GM18498 (cell line): ENCODE results near the gene PROC.

Experiments
- ATAC-seq: cut with Tn5 transposase; IDR thresholded peaks from one replicate; pipeline ENCODE4 v1.9.1; 2021; ENCODE audit warnings: mild to moderate bottlenecking, moderate library complexity; ENCODE audit not compliant: unreplicated experiment

PROC gene

DNA sequence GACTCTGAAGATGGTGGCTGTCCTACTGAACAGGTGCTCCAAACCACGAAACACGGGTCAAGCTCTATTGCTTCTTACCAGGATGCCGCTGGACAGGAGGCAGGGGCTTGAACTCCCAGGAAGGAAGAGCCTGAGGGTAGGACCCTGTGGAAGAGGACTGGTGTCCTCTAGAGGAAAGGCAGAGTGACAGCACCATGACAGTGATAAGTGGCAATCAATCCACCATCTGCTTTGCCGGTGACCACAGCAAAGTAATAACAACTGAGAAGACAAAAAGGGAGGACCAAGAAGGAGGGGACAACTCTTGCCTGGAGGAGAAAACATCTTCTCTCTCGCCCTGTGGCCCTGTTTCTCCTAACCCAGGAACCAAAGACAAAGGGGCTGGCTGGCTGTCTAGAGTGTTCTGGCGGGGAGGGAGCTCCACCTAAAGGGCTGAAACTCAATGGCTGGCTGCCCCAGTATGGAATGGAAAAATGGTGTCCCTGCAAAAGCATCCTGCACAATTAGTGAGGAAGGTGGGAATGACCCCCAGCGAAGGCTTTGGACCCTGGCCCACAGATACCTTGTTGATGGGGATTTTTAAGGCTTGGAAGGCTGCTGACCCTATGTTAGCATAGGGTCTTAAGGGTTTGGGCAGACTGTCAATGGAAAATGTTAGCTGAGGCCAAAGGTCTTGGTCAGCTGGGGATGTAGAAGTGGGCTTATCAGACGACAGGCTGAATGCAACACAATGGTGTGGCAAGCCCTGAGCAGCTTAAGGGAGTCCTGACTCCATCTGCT is 35.4 kb downstream of the PROC start:
- no peak for ATAC-seq

- ATAC-seq: no peak
These were observed 36.7 kb downstream of the PROC start for GRCh38 chr2:127454595-127455565.

DNA sequence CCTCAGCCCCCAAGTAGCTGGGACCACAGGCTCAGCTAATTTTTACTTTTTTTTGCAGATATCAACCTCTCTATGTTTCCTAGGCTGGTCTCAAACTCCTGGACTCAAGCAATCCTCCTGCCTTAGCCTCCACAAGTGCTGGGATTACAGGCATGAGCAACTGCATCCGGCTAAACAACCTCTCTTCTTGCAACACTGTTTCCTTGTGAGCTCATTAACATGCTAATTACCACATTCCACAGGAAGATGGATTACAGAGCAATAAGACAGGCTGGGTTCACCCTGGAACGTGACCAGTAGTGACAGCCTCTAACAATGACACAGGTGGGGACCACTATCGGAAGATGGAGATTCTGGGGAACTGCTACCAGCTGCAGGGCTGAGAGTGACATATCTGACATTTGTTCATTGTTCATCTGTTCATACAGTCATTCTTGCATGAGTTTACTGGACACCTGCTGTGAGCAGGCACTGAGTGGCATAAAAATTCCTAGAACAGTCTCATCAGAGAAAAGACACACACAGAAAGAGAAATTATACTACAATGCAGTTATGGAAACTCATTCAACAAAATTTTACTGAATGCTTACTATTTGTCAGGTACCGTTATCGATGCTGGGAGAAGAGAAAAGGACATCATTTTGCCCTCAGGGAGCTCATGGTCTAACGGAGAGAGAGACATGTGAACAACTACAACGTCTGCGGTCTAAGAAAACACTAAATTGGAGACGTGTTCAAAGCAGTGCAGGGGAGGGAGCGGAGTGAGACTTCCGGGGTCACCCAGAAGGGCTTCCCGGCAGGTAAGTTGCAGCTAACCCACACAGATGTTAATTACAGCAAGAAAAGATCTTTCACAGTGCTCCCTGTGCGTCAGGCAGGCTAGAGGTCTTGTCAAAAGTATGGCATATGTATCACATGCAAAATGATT is 37.6 kb downstream of the PROC start:
- no peak for ATAC-seq

DNA sequence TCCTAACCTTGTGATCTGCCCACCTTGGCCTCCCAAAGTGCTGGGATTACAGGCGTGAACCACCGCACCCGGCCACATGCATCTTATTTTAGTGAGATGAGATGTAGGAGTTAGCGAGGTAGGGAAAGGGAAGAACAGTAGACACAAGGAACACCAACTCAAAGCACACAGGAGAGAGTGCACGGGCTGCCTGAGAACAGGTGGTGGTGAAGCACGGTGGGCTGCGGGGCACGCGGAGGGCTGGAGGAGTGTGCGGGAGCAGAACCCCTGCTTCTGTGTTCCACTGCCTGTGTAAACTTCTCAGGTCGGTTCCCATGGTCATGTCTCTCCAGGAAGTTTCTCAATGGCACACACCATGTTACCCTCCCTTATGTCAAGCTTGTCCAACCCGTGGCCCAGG is 38.7 kb downstream of the PROC start:
- ATAC-seq: no peak

DNA sequence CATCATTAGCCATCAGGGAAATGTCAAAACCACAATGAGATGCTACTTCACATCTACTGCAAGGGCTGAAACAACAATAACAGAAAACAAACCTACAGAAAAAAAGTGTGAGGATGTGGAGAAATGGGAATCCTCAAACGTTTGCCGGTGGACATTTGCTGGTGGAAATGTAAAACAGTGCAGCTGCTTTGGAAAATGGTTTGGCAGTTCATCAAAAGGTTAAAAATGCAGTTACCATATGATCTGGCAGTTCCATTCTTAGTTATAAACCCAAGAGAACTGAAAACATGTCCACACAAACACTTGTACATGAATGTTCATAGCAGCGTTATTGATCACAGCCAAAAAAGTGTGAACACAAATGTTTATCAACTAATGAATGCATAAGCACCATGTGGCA is 44.2 kb downstream of the PROC start:
- ATAC-seq: no peak

DNA sequence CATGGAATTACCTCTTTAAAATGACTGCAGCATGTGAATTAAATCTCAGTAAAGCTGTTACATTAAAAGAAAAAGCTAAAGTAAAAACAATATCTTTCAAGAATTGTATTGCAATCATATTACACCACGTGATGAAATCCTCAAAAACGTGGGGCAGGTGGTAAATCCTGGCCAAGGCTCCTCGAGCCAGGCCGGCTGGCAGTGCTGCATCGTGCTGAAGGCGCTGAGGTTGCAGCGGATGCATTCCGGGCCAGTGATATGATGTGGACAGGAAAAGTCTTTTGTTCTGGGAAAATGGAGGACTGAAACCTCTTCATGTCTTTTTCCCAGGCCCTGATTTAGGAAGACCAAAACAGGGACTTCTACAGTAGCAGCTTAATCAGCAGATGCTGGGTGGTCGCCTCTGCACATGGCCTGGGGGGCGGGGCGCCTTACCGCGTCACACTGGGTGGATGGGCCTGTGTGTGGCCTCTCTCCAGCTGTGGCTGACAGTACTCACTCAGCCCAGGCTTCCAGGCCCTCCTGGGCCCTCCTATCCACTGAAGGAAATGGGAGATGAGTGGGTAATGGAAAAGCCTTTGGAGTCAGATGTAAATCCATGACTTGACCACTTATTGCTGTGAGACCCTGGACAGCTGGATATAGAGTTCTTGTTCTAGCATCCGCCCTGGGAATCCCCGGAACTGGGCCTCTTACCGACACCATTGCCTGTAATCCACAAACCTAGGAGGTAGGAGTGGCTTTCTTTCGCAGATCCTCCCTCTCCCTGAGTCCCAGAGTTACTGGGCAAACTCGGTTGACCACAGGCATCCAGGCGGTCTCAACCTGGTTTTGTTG is 45.1 kb downstream of the PROC start:
- ATAC-seq: no peak

DNA sequence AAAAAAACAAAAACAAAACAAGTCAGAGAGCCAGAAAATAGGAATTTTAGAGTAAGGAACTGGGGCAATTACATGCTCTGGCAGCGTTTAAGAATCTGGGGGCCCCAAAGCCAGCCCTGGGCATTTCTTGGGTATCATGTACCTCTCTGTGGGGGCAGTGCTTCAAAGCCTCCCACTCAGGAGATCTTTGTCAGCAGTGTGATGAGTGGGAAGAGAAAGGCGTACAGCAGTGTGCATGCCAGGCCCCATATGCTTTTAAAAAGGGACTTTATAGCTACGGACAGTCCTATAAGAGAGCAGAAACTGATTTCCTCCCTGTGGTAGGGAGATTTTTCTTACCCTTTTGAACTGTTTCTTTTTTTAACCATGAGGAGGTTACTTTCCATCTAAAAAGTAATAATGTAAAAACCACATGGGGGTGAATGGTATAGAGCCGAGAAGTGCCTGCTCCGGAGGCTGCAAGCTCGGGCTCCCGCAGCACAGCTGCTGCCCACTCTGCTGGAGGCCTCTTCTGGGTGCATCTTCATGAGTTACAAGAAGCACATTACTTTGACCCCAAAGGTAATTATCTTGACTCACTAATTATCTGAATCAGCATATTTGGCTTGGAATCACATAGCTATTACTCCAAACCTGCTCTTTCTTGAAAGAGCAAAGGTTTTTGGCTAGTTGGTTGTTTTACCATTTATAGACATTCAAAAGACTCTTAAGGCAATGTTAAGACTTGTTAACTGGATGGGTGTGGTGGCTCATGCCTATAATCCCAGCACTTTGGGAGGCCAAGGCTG is 46.4 kb downstream of the PROC start:
- ATAC-seq: no peak

- no peak for ATAC-seq
These were observed 47.0 kb downstream of the PROC start for GRCh38 chr2:127465258-127465657.

DNA sequence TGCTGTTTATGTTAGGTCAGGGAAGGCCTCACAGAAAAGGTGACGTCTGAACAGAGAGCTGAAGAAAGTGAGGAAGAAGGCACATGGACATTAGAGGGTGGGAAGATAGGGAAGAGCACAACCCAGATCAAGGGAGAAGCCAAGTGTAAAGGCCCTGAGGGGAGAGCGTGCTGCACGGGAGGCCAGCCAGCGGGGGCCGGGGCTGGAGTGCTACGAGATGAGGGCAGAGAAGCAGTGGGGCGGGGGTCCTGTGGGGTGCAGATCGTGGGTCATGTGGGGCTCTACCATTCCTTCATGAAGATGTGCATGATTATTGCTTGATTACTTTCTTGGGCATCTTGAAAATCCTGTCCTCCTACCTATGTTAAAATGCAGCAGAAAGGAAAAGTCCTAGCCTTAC is 50.8 kb downstream of the PROC start:
- no peak for ATAC-seq

DNA sequence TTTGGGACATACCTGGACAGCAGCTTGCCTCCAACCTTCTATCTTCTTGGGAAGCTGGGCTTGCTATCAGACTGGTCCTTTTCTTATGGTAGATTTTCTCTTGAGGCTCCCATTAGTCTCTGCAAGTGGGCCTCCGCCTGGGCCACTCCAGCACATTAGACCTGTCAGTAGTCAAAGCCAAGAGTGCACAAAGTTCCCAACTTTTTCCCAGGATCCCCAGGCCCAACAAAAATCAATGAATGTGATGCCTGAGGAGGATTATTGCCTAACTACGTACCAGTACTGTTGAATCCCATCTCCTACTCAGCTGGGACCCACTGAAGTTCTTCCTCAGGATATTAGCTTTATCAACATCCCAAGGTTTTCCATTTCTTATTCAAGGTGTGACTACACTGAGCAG is 51.7 kb downstream of the PROC start:
- no peak for ATAC-seq

GRCh38 chr2:127471286-127471988 is 53.2 kb downstream of the PROC start:
- ATAC-seq: no peak

DNA sequence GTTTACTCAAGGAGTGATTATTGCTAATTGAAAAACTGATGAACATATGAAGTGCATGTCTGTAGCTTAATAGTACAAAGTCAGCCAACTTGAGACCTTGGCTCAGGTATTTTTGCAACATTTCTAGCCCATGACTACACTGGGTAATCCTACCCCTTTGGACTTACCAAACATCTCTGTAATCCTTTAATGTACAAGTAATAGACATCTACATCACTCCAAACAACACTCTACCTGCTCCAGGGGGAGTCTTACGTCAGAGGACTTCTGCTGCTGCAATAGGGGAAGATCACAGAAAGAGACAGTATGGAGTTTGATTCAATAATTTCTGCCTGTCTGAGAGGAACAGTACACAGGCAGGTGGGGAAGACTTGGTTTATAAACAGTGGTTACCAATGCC is 54.0 kb downstream of the PROC start:
- no peak for ATAC-seq

- no peak for ATAC-seq
These were observed 57.6 kb downstream of the PROC start for GRCh38 chr2:127475788-127476187.
